Adrenal gland (tissue), 12 donors: ENCODE results near the gene IMPA2. TPM values are rescaled to one million over a fixed set of nuclear protein-coding genes. Genes with fewer than 3 reads are reported as not detected.

Source experiments
- DNase-seq, 7 donors: peaks; one replicate each; pipeline ENCODE4 v3.0.0-alpha.2; 2019 to 2020
- H3K27ac ChIP-seq, 5 donors: fragments of 200-600 bp; sonication (generic) in 4 of 5; 1 replicate in 3 of 5; 2 replicates in 2 of 5; pipeline versions ENCODE4 v1.5.1 to v1.8.0; 2016 to 2020; ENCODE audit warnings: mild to moderate bottlenecking in 1 of 5
- H3K27me3 ChIP-seq: fragments of 200-600 bp; 2 replicates; pipeline ENCODE4 v1.8.0; 2021
- H3K36me3 ChIP-seq, 2 donors: fragments of 200-600 bp; replicated peaks in 1 of 2; 1 replicate in 1 of 2; 2 replicates in 1 of 2; pipeline versions ENCODE4 v1.5.1 to v1.8.0; 2018 to 2022
- H3K4me1 ChIP-seq, 2 donors: fragments of 200-600 bp; replicated peaks in 1 of 2; 1 replicate in 1 of 2; 2 replicates in 1 of 2; pipeline versions ENCODE4 v1.5.1 to v1.8.0; 2018 to 2021
- H3K4me3 ChIP-seq, 4 donors: fragments of 200-600 bp; sonication (generic) in 3 of 4; one replicate each; pipeline ENCODE4 v1.5.1; 2016 to 2018
- H3K9me3 ChIP-seq, 3 donors: fragments of 200-600 bp; sonication (generic) in 1 of 3; replicated peaks in 1 of 3; 1 replicate in 2 of 3; 2 replicates in 1 of 3; pipeline versions ENCODE4 v1.5.1 to v1.8.0; 2016 to 2021
- CTCF ChIP-seq, 6 experiments: fragments of 450-650 bp in 4 of 6; fragments of 200-600 bp in 2 of 6; sonication (generic) in 1 of 6; IDR thresholded peaks; 1 replicate in 5 of 6; 2 replicates in 1 of 6; pipeline versions ENCODE4 v1.5.1 to v1.8.0; 2016 to 2021; ENCODE audit warnings: antibody characterized with exemption in 6 of 6, mild to moderate bottlenecking in 2 of 6, moderate library complexity in 1 of 6
- POLR2A ChIP-seq, 2 donors: fragments of 450-650 bp; IDR thresholded peaks; one replicate each; pipeline ENCODE4 v1.6.1; 2017; ENCODE audit warnings: antibody characterized with exemption in 2 of 2, mild to moderate bottlenecking in 2 of 2, moderate library complexity in 1 of 2
- WGBS, 4 donors: extraction: QIAGEN DNeasy Blood & Tissue Kit in 2 of 4; methylation state at CpG; one replicate each; pipeline versions ENCODE4 v1.1.5 to v1.1.7; 2013 to 2017; 5-methylcytosine and 5-hydroxymethylcytosine counted together
- intact Hi-C, 2 donors: fragments of 100-400 bp; cut with DNase I; formaldehyde crosslinking; loops; one replicate each; pipeline versions ENCODE4 v1.14.1 to v1.15.0; 2022 to 2023
- polyA plus RNA-seq, 3 donors: library from polyadenylated mRNA; stranded (reverse); fragments of 200-250 nt in 2 of 3; fragments of 350-450 nt in 1 of 3; fragmentation: Illumina TruSeq in 1 of 3; extraction: RNeasy Lipid Tissue Mini Kit (QIAGEN cat#74804) in 1 of 3; gene quantifications; one replicate each; pipeline ENCODE4 v1.2.3, GENCODE V29; 2013 to 2014
- total RNA-seq, 9 donors: library from RNA; depleted of rRNA in 4 of 9; stranded (reverse); fragments of >200 nt in 4 of 9; fragments of 120-200 nt in 1 of 9; fragmentation: NEBNext Ultra II Directional in 1 of 9; extraction: Animal tissue kit (Norgen Biotek cat#: 25700) in 1 of 9; gene quantifications; one replicate each; pipeline versions ENCODE4 v1.1.0 to v1.2.4, GENCODE V29; 2013 to 2023
- donor health status: healthy with polysubstance abuse.
- donor health status: Bipolar disorder and iron deficiency.
- donor health status: DM: yes; HTN: yes; CAD: no.
- donor health status: DM: no; HTN: no; CAD: no.
- donor health status: DM: no; HTN: no; CAD: no.
- donor health status: DM: yes; HTN: yes; CAD: no.

The IMPA2 gene
- total and polyA plus RNA-seq, 12 donors, result 7.9 to 41.3 (median 20.4) TPM

- Histone ChIP-seq H3K4me1 (no peaks in the 10 kb centered on the region), H3K4me3 (no peak overlapping the region), H3K36me3 (no peaks in the 10 kb centered on the region), H3K9me3 (no peaks in the 10 kb centered on the region), H3K27me3 (no peaks in the 10 kb centered on the region), H3K27ac (no peak overlapping the region)
- 65 to 78% (median 70%) methylated on average over 2 of the region's 2 CpGs for WGBS, 4 donors
- TF ChIP-seq POLR2A (IDR thresholded peaks at IDR 0.05) (no peak), CTCF (IDR thresholded peaks at IDR 0.05) (no peak)
- no peak for DNase-seq
- intact Hi-C loops, result loop anchor here (10.0 kb wide), 2 partner anchors 114 to 394 kb away; no protein-coding TSS in a partner anchor
Measured at GRCh38 chr18:12048827-12049175, 67.5 kb downstream of the IMPA2 start.

GRCh38 chr18:12049978-12050811 is 68.9 kb downstream of the IMPA2 start:
- H3K27ac ChIP-seq, result no peak overlapping the region
- peak in 2 of 7 donors; percentile 10 to 43 for DNase-seq
- intact Hi-C loops, result loop anchor here (10.0 kb wide), 2 partner anchors 115 to 395 kb away; no protein-coding TSS in a partner anchor

GRCh38 chr18:12052866-12053265 is 71.6 kb downstream of the IMPA2 start:
- Histone ChIP-seq H3K4me1 (no peaks in the 10 kb centered on the region), H3K27ac (no peak overlapping the region), H3K36me3 (no peaks in the 10 kb centered on the region), H3K4me3 (no peak overlapping the region), H3K27me3 (no peaks in the 10 kb centered on the region), H3K9me3 (no peaks in the 10 kb centered on the region)
- intact Hi-C loops, result no loop called here
- no peak for TF ChIP-seq CTCF (IDR thresholded peaks at IDR 0.05)
- no peak for TF ChIP-seq POLR2A (IDR thresholded peaks at IDR 0.05)
- WGBS, 4 donors, result 63 to 78% (median 71%) methylated on average over 3 of the region's 3 CpGs
- no peak for DNase-seq

More at GRCh38 chr18:12049978-12050811, 68.9 kb downstream of the IMPA2 start:
- no peaks in the 10 kb centered on the region for H3K9me3 ChIP-seq
- WGBS, 4 donors, result 63 to 75% (median 71%) methylated on average over 9 of the region's 9 CpGs
- H3K4me1 ChIP-seq, result no peaks in the 10 kb centered on the region
- H3K4me3 ChIP-seq, result no peak overlapping the region
- no peaks in the 10 kb centered on the region for H3K27me3 ChIP-seq
- H3K36me3 ChIP-seq, result no peaks in the 10 kb centered on the region
- no peak for TF ChIP-seq CTCF (IDR thresholded peaks at IDR 0.05)
- no peak for TF ChIP-seq POLR2A (IDR thresholded peaks at IDR 0.05)

- intact Hi-C loops, result no loop called here
- 37 to 49% (median 46%) methylated on average over 2 of the region's 2 CpGs for WGBS, 4 donors
- Histone ChIP-seq H3K9me3 (no peaks in the 10 kb centered on the region), H3K27ac (no peak overlapping the region), H3K36me3 (no peaks in the 10 kb centered on the region), H3K4me3 (no peak overlapping the region), H3K4me1 (no peaks in the 10 kb centered on the region), H3K27me3 (no peaks in the 10 kb centered on the region)
- TF ChIP-seq CTCF (IDR thresholded peaks at IDR 0.05) (no peak), POLR2A (IDR thresholded peaks at IDR 0.05) (no peak)
- DNase-seq, result peak in 2 of 7 donors; percentile 11 to 42
Measured at GRCh38 chr18:12053289-12053688, 72.0 kb downstream of the IMPA2 start.
